ENCODE results near the gene LEUTX. TPM values are rescaled to one million over a fixed set of nuclear protein-coding genes. Genes with fewer than 3 reads are reported as not detected.

Gene LEUTX
- not detected for total RNA-seq

- H3K27ac Mint-ChIP-seq, result no peak within 1 kb of the TSS
- H3K27me3 Mint-ChIP-seq, result peaks cover 16% of the 10 kb centered on the region
- no peak within 1 kb of the TSS for H3K4me3 Mint-ChIP-seq
- DNase-seq, result peak; percentile 10
- H3K9me3 Mint-ChIP-seq, result no peaks in the 10 kb centered on the region
- no peaks in the 10 kb centered on the region for H3K36me3 Mint-ChIP-seq
- no peaks in the 10 kb centered on the region for H3K4me1 Mint-ChIP-seq
Measured at GRCh38 chr19:39778763-39779162, at the start of gene LEUTX. Gene LEUTX, plus strand, starts transcription at chr19:39778854. Its CDS starts 67 bp downstream, at chr19:39778921.

GRCh38 chr19:39729594-39729993 lies 49.1 kb upstream of the LEUTX start:
- Mint-ChIP-seq H3K27me3 (peaks cover 24% of the 10 kb centered on the region), H3K4me1 (no peaks in the 10 kb centered on the region), H3K9me3 (no peaks in the 10 kb centered on the region), H3K4me3 (no peak overlapping the region), H3K36me3 (no peaks in the 10 kb centered on the region), H3K27ac (no peak overlapping the region)
- DNase-seq, result no peak

- Mint-ChIP-seq H3K27me3 (peaks cover 19% of the 10 kb centered on the region), H3K27ac (no peak overlapping the region), H3K4me3 (no peak overlapping the region), H3K4me1 (peaks cover 3% of the 10 kb centered on the region), H3K36me3 (no peaks in the 10 kb centered on the region), H3K9me3 (no peaks in the 10 kb centered on the region)
- no peak for DNase-seq
Measured at GRCh38 chr19:39731685-39732084, 47.0 kb upstream of the LEUTX start.

GRCh38 chr19:39733841-39734240 lies 44.8 kb upstream of the LEUTX start:
- Mint-ChIP-seq H3K27ac (no peak overlapping the region), H3K4me1 (peaks cover 3% of the 10 kb centered on the region), H3K4me3 (no peak overlapping the region), H3K9me3 (no peaks in the 10 kb centered on the region), H3K36me3 (no peaks in the 10 kb centered on the region), H3K27me3 (peaks cover 23% of the 10 kb centered on the region)
- DNase-seq, result no peak

GRCh38 chr19:39735688-39736087 lies 43.0 kb upstream of the LEUTX start:
- Mint-ChIP-seq H3K9me3 (no peaks in the 10 kb centered on the region), H3K4me1 (peaks cover 12% of the 10 kb centered on the region), H3K4me3 (no peak overlapping the region), H3K27ac (no peak overlapping the region), H3K36me3 (no peaks in the 10 kb centered on the region), H3K27me3 (peaks cover 31% of the 10 kb centered on the region)
- no peak for DNase-seq

- no peak overlapping the region for H3K4me3 Mint-ChIP-seq
- no peaks in the 10 kb centered on the region for H3K9me3 Mint-ChIP-seq
- H3K27ac Mint-ChIP-seq, result no peak overlapping the region
- peaks cover 29% of the 10 kb centered on the region for H3K27me3 Mint-ChIP-seq
- DNase-seq, result no peak
- H3K4me1 Mint-ChIP-seq, result peaks cover 14% of the 10 kb centered on the region
- no peaks in the 10 kb centered on the region for H3K36me3 Mint-ChIP-seq
Measured at GRCh38 chr19:39736088-39736487, 42.6 kb upstream of the LEUTX start.

GRCh38 chr19:39737351-39737750 lies 41.3 kb upstream of the LEUTX start:
- H3K4me1 Mint-ChIP-seq, result peaks cover 14% of the 10 kb centered on the region
- H3K9me3 Mint-ChIP-seq, result no peaks in the 10 kb centered on the region
- no peak overlapping the region for H3K4me3 Mint-ChIP-seq
- no peak for DNase-seq
- peaks cover 32% of the 10 kb centered on the region for H3K27me3 Mint-ChIP-seq
- no peak overlapping the region for H3K27ac Mint-ChIP-seq
- H3K36me3 Mint-ChIP-seq, result no peaks in the 10 kb centered on the region

GRCh38 chr19:39737891-39738290 lies 40.8 kb upstream of the LEUTX start, which contains the start of gene CLC:
Gene CLC, minus strand, starts transcription at chr19:39738029. Its CDS starts 77 bp downstream, at chr19:39737952.
- H3K36me3 Mint-ChIP-seq, result no peaks in the 10 kb centered on the region
- H3K9me3 Mint-ChIP-seq, result no peaks in the 10 kb centered on the region
- H3K4me3 Mint-ChIP-seq, result no peak within 1 kb of the TSS
- no peak within 1 kb of the TSS for H3K27ac Mint-ChIP-seq
- no peak for DNase-seq
- H3K27me3 Mint-ChIP-seq, result peaks cover 37% of the 10 kb centered on the region
- peaks cover 14% of the 10 kb centered on the region for H3K4me1 Mint-ChIP-seq

- H3K36me3 Mint-ChIP-seq, result no peaks in the 10 kb centered on the region
- H3K27me3 Mint-ChIP-seq, result peaks cover 47% of the 10 kb centered on the region
- DNase-seq, result no peak
- peaks cover 14% of the 10 kb centered on the region for H3K4me1 Mint-ChIP-seq
- no peak overlapping the region for H3K4me3 Mint-ChIP-seq
- H3K9me3 Mint-ChIP-seq, result no peaks in the 10 kb centered on the region
- H3K27ac Mint-ChIP-seq, result no peak overlapping the region
Measured at GRCh38 chr19:39738814-39739213, 39.8 kb upstream of the LEUTX start.

- peaks cover 14% of the 10 kb centered on the region for H3K4me1 Mint-ChIP-seq
- H3K27ac Mint-ChIP-seq, result no peak overlapping the region
- no peaks in the 10 kb centered on the region for H3K9me3 Mint-ChIP-seq
- no peaks in the 10 kb centered on the region for H3K36me3 Mint-ChIP-seq
- peaks cover 56% of the 10 kb centered on the region for H3K27me3 Mint-ChIP-seq
- peak overlapping the region; percentile 32 for H3K4me3 Mint-ChIP-seq
- no peak for DNase-seq
Measured at GRCh38 chr19:39740395-39740794, 38.3 kb upstream of the LEUTX start.

- no peak overlapping the region for H3K27ac Mint-ChIP-seq
- H3K27me3 Mint-ChIP-seq, result peaks cover 52% of the 10 kb centered on the region
- peaks cover 2% of the 10 kb centered on the region for H3K4me1 Mint-ChIP-seq
- H3K4me3 Mint-ChIP-seq, result no peak overlapping the region
- DNase-seq, result no peak
- no peaks in the 10 kb centered on the region for H3K36me3 Mint-ChIP-seq
- H3K9me3 Mint-ChIP-seq, result no peaks in the 10 kb centered on the region
Measured at GRCh38 chr19:39745643-39746042, 33.0 kb upstream of the LEUTX start.

- H3K27ac Mint-ChIP-seq, result no peak overlapping the region
- H3K36me3 Mint-ChIP-seq, result no peaks in the 10 kb centered on the region
- no peaks in the 10 kb centered on the region for H3K9me3 Mint-ChIP-seq
- no peak for DNase-seq
- H3K4me1 Mint-ChIP-seq, result no peaks in the 10 kb centered on the region
- no peak overlapping the region for H3K4me3 Mint-ChIP-seq
- peaks cover 48% of the 10 kb centered on the region for H3K27me3 Mint-ChIP-seq
Measured at GRCh38 chr19:39746836-39747529, 31.7 kb upstream of the LEUTX start.

- H3K27me3 Mint-ChIP-seq, result peaks cover 31% of the 10 kb centered on the region
- no peak for DNase-seq
- H3K9me3 Mint-ChIP-seq, result no peaks in the 10 kb centered on the region
- no peaks in the 10 kb centered on the region for H3K36me3 Mint-ChIP-seq
- H3K27ac Mint-ChIP-seq, result no peak overlapping the region
- H3K4me3 Mint-ChIP-seq, result no peak overlapping the region
- no peaks in the 10 kb centered on the region for H3K4me1 Mint-ChIP-seq
Measured at GRCh38 chr19:39749981-39750380, 28.7 kb upstream of the LEUTX start.

GRCh38 chr19:39752390-39752789 lies 26.3 kb upstream of the LEUTX start:
- Mint-ChIP-seq H3K9me3 (no peaks in the 10 kb centered on the region), H3K4me3 (no peak overlapping the region), H3K36me3 (no peaks in the 10 kb centered on the region), H3K4me1 (no peaks in the 10 kb centered on the region), H3K27ac (no peak overlapping the region), H3K27me3 (peaks cover 23% of the 10 kb centered on the region)
- peak; percentile 11 for DNase-seq

GRCh38 chr19:39752795-39753194 lies 25.9 kb upstream of the LEUTX start:
- Mint-ChIP-seq H3K9me3 (no peaks in the 10 kb centered on the region), H3K4me3 (no peak overlapping the region), H3K27ac (no peak overlapping the region), H3K36me3 (no peaks in the 10 kb centered on the region), H3K4me1 (no peaks in the 10 kb centered on the region), H3K27me3 (peaks cover 21% of the 10 kb centered on the region)
- no peak for DNase-seq

- Mint-ChIP-seq H3K4me1 (no peaks in the 10 kb centered on the region), H3K27ac (no peak overlapping the region), H3K36me3 (no peaks in the 10 kb centered on the region), H3K4me3 (no peak overlapping the region), H3K27me3 (peaks cover 27% of the 10 kb centered on the region), H3K9me3 (no peaks in the 10 kb centered on the region)
- no peak for DNase-seq
Measured at GRCh38 chr19:39754544-39754943, 24.1 kb upstream of the LEUTX start.

Data from activated naive CD8-positive, alpha-beta T cell treated with anti-CD3 and anti-CD28 coated beads for 36 hours (primary cell).